K562 (cell line): ENCODE measurements around the gene GLI1. TPM values are rescaled to one million over a fixed set of nuclear protein-coding genes. Genes with fewer than 3 reads are reported as not detected.

Experiments
- ATAC-seq: fragments of 200-7000 bp; cut with Tn5 transposase; 3 replicates; pipeline ENCODE4 v1.9.1; 2020; ENCODE audit warnings: moderate library complexity
- BruUV-seq: library from RNA; stranded (reverse); fragments of 400-500 nt; replicated peaks from 2 replicates; lab custom pipeline; 2021; lab: Mats Ljungman, UMichigan
- CTCF ChIA-PET: fragments of 300-600 bp; formaldehyde crosslinking; extraction: SDS; loops from one replicate; lab custom pipeline; 2021; ENCODE audit warnings: low intra/inter-chr PET ratio; lab: Yijun Ruan, JAX
- POLR2A ChIA-PET: fragments of 300-600, 350-650 bp; sonication (Branson Sonifier 250); formaldehyde crosslinking; extraction: SDS; loops from one replicate; lab custom pipeline; 2021; ENCODE audit warnings: antibody characterized with exemption, inconsistent platforms; lab: Yijun Ruan, JAX
- DNase-seq, 4 experiments: peaks; one replicate each; pipeline versions ENCODE4 v3.0.0 to v3.0.0-alpha.2; 2011 to 2018; ENCODE audit warnings: low spot score in 3 of 4, mixed read lengths in 3 of 4; ENCODE audit errors: extremely low read depth in 1 of 4
- FAIRE-seq: peaks from 2 replicates; lab custom pipeline; 2011; peaks lifted over from hg19 to GRCh38; lab: Jason Lieb, UNC
- H2AFZ ChIP-seq: 2 replicates; pipeline ENCODE4 v1.6.0; 2011; ENCODE audit warnings: low read depth, low read length, control low read depth, inconsistent platforms
- H3K27ac ChIP-seq: fragments of 200-600 bp; 3 replicates; pipeline ENCODE4 v1.8.0; 2011; ENCODE audit warnings: low read depth, mild to moderate bottlenecking, control low read depth, inconsistent platforms, low read length, moderate library complexity, mixed read lengths; ENCODE audit errors: extremely low read depth
- H3K27me3 ChIP-seq, 2 experiments: fragments of 300-600 bp in 1 of 2; 2 replicates in 1 of 2; 3 replicates in 1 of 2; pipeline versions ENCODE4 v1.6.0 to v1.8.0; 2011; ENCODE audit warnings: inconsistent platforms in 2 of 2, low read length in 2 of 2, mild to moderate bottlenecking in 1 of 2, mixed read lengths in 1 of 2, moderate library complexity in 1 of 2; ENCODE audit not compliant: control insufficient read depth in 2 of 2, insufficient read depth in 2 of 2
- H3K36me3 ChIP-seq: fragments of 300-600 bp; 3 replicates; pipeline ENCODE4 v1.8.0; 2011; ENCODE audit warnings: mild to moderate bottlenecking, low read length, inconsistent platforms; ENCODE audit not compliant: control insufficient read depth, insufficient read depth
- H3K4me1 ChIP-seq, 2 experiments: fragments of 200-600 bp in 1 of 2; replicated peaks in 1 of 2; 2 replicates in 1 of 2; 3 replicates in 1 of 2; pipeline versions ENCODE4 v1.5.1 to v1.8.0; 2011; ENCODE audit warnings: inconsistent platforms in 2 of 2, low read length in 2 of 2, mild to moderate bottlenecking in 1 of 2, mixed read lengths in 1 of 2, moderate library complexity in 1 of 2; ENCODE audit not compliant: control insufficient read depth in 2 of 2, insufficient read depth in 2 of 2
- H3K4me2 ChIP-seq: 2 replicates; pipeline ENCODE4 v1.6.1; 2011; ENCODE audit warnings: low read length, control low read depth, inconsistent platforms, mixed read lengths; ENCODE audit not compliant: insufficient read depth
- H3K4me3 ChIP-seq: fragments of 200-600 bp; sonication (generic), shearing (Covaris generic); 2 replicates; pipeline ENCODE4 v1.5.1; 2016; ENCODE audit warnings: control low read depth, inconsistent platforms
- H3K79me2 ChIP-seq: fragments of 200-600 bp; 3 replicates; pipeline ENCODE4 v1.8.0; 2011; ENCODE audit warnings: low read length, inconsistent platforms; ENCODE audit not compliant: control insufficient read depth, insufficient read depth
- H3K9ac ChIP-seq, 2 experiments: 2 replicates each; pipeline versions ENCODE4 v1.6.0 to v1.6.1; 2011; ENCODE audit warnings: low read depth in 2 of 2, low read length in 2 of 2, control low read depth in 1 of 2, inconsistent platforms in 1 of 2, mild to moderate bottlenecking in 1 of 2, mixed read lengths in 1 of 2; ENCODE audit not compliant: insufficient read depth in 1 of 2
- H3K9me1 ChIP-seq: one replicate; pipeline ENCODE4 v1.6.0; 2011; ENCODE audit warnings: inconsistent platforms, mild to moderate bottlenecking, low read length, moderate library complexity; ENCODE audit not compliant: control insufficient read depth, insufficient read depth
- H3K9me3 ChIP-seq: replicated peaks from 2 replicates; pipeline ENCODE4 v1.5.1; 2011; ENCODE audit warnings: low read depth, low read length, inconsistent platforms; ENCODE audit not compliant: control insufficient read depth, insufficient read depth
- H4K20me1 ChIP-seq: replicated peaks from 2 replicates; pipeline ENCODE4 v1.6.1; 2011; ENCODE audit warnings: low read length, inconsistent platforms, mixed read lengths; ENCODE audit not compliant: control insufficient read depth, insufficient read depth
- CEBPZ ChIP-seq: fragments of 150-350 bp; IDR thresholded peaks from 2 replicates; pipeline ENCODE4 v1.6.1; 2014; ENCODE audit warnings: low read depth, mild to moderate bottlenecking, low read length, borderline replicate concordance
- FOXJ3 ChIP-seq: sonication (generic); formaldehyde crosslinking; IDR thresholded peaks from 2 replicates; pipeline ENCODE4 v1.4.0; 2020; ENCODE audit warnings: mild to moderate bottlenecking, missing genetic modification reagents
- FOXM1 ChIP-seq, 2 experiments: fragments of 450-650 bp in 1 of 2; sonication (generic) in 1 of 2; formaldehyde crosslinking in 1 of 2; IDR thresholded peaks; 2 replicates each; pipeline versions ENCODE4 v1.6.1 to v1.9.0; 2017 to 2022; ENCODE audit warnings: low read depth in 2 of 2, mild to moderate bottlenecking in 2 of 2, missing genetic modification reagents in 1 of 2, moderate library complexity in 1 of 2
- HLTF ChIP-seq: fragments of 450-650 bp; IDR thresholded peaks from 2 replicates; pipeline ENCODE4 v1.6.1; 2016
- HOMEZ ChIP-seq: fragments of 250-450 bp; sonication (Bioruptor Pico); IDR thresholded peaks from 2 replicates; pipeline ENCODE4 v1.4.0; 2020; ENCODE audit warnings: mild to moderate bottlenecking, moderate library complexity
- MYBL2 ChIP-seq, 2 experiments: fragments of 450-650 bp in 1 of 2; sonication (generic) in 1 of 2; formaldehyde crosslinking in 1 of 2; IDR thresholded peaks; 2 replicates each; pipeline versions ENCODE4 v1.6.1 to v1.8.1; 2017 to 2022; ENCODE audit warnings: borderline replicate concordance in 1 of 2, inconsistent platforms in 1 of 2, low read depth in 1 of 2, mild to moderate bottlenecking in 1 of 2, missing genetic modification reagents in 1 of 2, moderate library complexity in 1 of 2
- NFATC3 ChIP-seq: fragments of 450-650 bp; IDR thresholded peaks from 2 replicates; pipeline ENCODE4 v1.6.1; 2017; ENCODE audit warnings: mild to moderate bottlenecking
- PTTG1 ChIP-seq: fragments of 450-650 bp; IDR thresholded peaks from 2 replicates; pipeline ENCODE4 v1.6.1; 2016; ENCODE audit warnings: low read depth, mild to moderate bottlenecking, missing genetic modification characterization, missing compliant biosample characterization
- SPI1 ChIP-seq: IDR thresholded peaks from 2 replicates; pipeline ENCODE4 v1.6.1; 2011; ENCODE audit warnings: low read depth, low read length, control low read depth, borderline replicate concordance
- TAL1 ChIP-seq: fragments of 450-650 bp; IDR thresholded peaks from 2 replicates; pipeline ENCODE4 v1.6.1; 2016; ENCODE audit warnings: mild to moderate bottlenecking
- WGBS: fragments of 100-300 bp; shearing (Covaris generic); methylation state at CpG from one replicate; pipeline ENCODE4 v1.1.6; 2016; ENCODE audit warnings: low coverage, mixed read lengths; ENCODE audit not compliant: insufficient coverage; ENCODE audit errors: missing lambda C conversion rate; 5-methylcytosine and 5-hydroxymethylcytosine counted together
- in situ Hi-C: fragments of 300-500 bp; cut with MboI; formaldehyde crosslinking; loops from 4 replicates; pipeline ENCODE4 v1.15.0; 2018; ENCODE audit warnings: inconsistent platforms, mixed read lengths
- intact Hi-C: fragments of 100-400 bp; cut with micrococcal nuclease; formaldehyde crosslinking; loops from 2 replicates; pipeline ENCODE4 v1.14.2; 2022
- polyA plus RNA-seq, 8 experiments: library from polyadenylated mRNA; depleted of rRNA in 4 of 8; stranded (reverse) in 5 of 8; unstranded in 3 of 8; fragments of >200 nt; fragmentation: Nextera tagmentation in 2 of 8; fragmentation: Illumina TruSeq in 1 of 8; extraction: Ambion mirVana in 2 of 8; extraction: Trizol in 1 of 8; gene quantifications; 2 replicates each; pipeline versions ENCODE4 v1.2.1 to v1.2.3, GENCODE V29; 2011 to 2014; ENCODE audit warnings: inconsistent platforms in 1 of 8, missing spikeins in 1 of 8
- total RNA-seq, 7 experiments: library from RNA; depleted of rRNA in 6 of 7; stranded (reverse); fragments of >200 nt in 6 of 7; fragmentation: Illumina TruSeq in 2 of 7; extraction: Trizol in 2 of 7; gene quantifications; 2 replicates each; pipeline versions ENCODE4 v1.2.1 to v1.2.3, GENCODE V29; 2011 to 2021; ENCODE audit warnings: low replicate concordance in 1 of 7

Gene GLI1
- total and polyA plus RNA-seq, 9 of the 15 experiments (the other 6 are each of a cell fraction or from before 2014, with no cell fraction given): 0.24 to 3.7 (median 0.61) TPM

GRCh38 chr12:57444744-57445143, 14.8 kb upstream of the GLI1 start (continued):
- TF ChIP-seq FOXM1 (IDR thresholded peaks at IDR 0.05; ENCODE audit: low read depth) (no peak), FOXM1 (CRISPR knock-in tag; IDR thresholded peaks at IDR 0.05; ENCODE audit: low read depth) (no peak), TAL1 (peak; percentile 50; the same call in 1 of the 2 replicates), FOXJ3 (CRISPR knock-in tag) (no peak)
- TF ChIP-seq, all 486 proteins: peak for 13

- Histone ChIP-seq H3K27me3 (no peaks in the 10 kb centered on the region), H4K20me1 (no peaks in the 10 kb centered on the region), H3K9ac (no peak overlapping the region), H3K4me2 (no peak overlapping the region), H3K9me1 (no peaks in the 10 kb centered on the region), H2AFZ (peak overlapping the region; percentile 0; the same call in 1 of the 2 replicates), H3K9me3 (no peaks in the 10 kb centered on the region), H3K79me2 (no peaks in the 10 kb centered on the region), H3K27ac (no peak overlapping the region), H3K4me1 (peaks cover 0 to 6% of the 10 kb centered on the region in 2 experiments; a peak in 3 of 5 replicates), H3K36me3 (no peaks in the 10 kb centered on the region), H3K4me3 (no peak overlapping the region)
- FAIRE-seq (no peak), ATAC-seq (no peak), DNase-seq (no peak)
- intact Hi-C loops: no loop called here
- 79% methylated on average over 6 of the region's 6 CpGs for WGBS
- POLR2A ChIA-PET: interaction anchor here (2.1 kb wide), 1 partner anchor 13 kb away, joined by 6 read pairs; no protein-coding TSS in a partner anchor
- CTCF ChIA-PET: no interaction called here
- in situ Hi-C loops: no loop called here
- no TSS peak for BruUV-seq
- TF ChIP-seq CEBPZ (no peak), SPI1 (no peak), HLTF (no peak), PTTG1 (tag) (no peak), MYBL2 (IDR thresholded peaks at IDR 0.05; ENCODE audit: low read depth) (no peak), MYBL2 (CRISPR knock-in tag; IDR thresholded peaks at IDR 0.05; ENCODE audit: borderline replicate concordance) (no peak), NFATC3 (no peak), HOMEZ (CRISPR knock-in tag) (no peak)
Observed at GRCh38 chr12:57446292-57446960, 13.2 kb upstream of the GLI1 start.
